22Rv1 (cell line): Measurements from ENCODE around the gene BRD2.

Source experiments
- H3K27ac ChIP-seq: fragments of 450-650 bp; 2 replicates; pipeline ENCODE4 v1.5.1; 2017
- CTCF ChIP-seq: fragments of 450-650 bp; IDR thresholded peaks from 2 replicates; pipeline ENCODE4 v1.5.1; 2017; ENCODE audit warnings: mild to moderate bottlenecking
- ZFX ChIP-seq: fragments of 450-650 bp; IDR thresholded peaks from 2 replicates; pipeline ENCODE4 v1.6.1; 2017; ENCODE audit warnings: antibody characterized with exemption, borderline replicate concordance

The BRD2 gene

GRCh38 chr6:32991972-32992371 is 23.6 kb downstream of the BRD2 start:
- TF ChIP-seq CTCF (no peak), ZFX (no peak)
- H3K27ac ChIP-seq: no peak overlapping the region

GRCh38 chr6:32993363-32993973 is 25.1 kb downstream of the BRD2 start:
- TF ChIP-seq ZFX (no peak), CTCF (no peak)
- H3K27ac ChIP-seq: no peak overlapping the region

- TF ChIP-seq ZFX (no peak), CTCF (no peak)
- H3K27ac ChIP-seq: no peak overlapping the region
These were observed 27.1 kb downstream of the BRD2 start for GRCh38 chr6:32995448-32995847.

- no peak for TF ChIP-seq ZFX
- TF ChIP-seq CTCF: peak; percentile 33
- no peak overlapping the region for H3K27ac ChIP-seq
These were observed 31.7 kb downstream of the BRD2 start for GRCh38 chr6:33000055-33000454.

GRCh38 chr6:33001685-33002084 is 33.3 kb downstream of the BRD2 start:
- no peak overlapping the region for H3K27ac ChIP-seq
- TF ChIP-seq ZFX: no peak
- TF ChIP-seq CTCF: no peak

GRCh38 chr6:33004940-33005339 is 36.5 kb downstream of the BRD2 start:
- TF ChIP-seq ZFX (no peak), CTCF (no peak)
- H3K27ac ChIP-seq: no peak overlapping the region

GRCh38 chr6:33007831-33008400 is 39.5 kb downstream of the BRD2 start:
- H3K27ac ChIP-seq: no peak overlapping the region
- TF ChIP-seq ZFX (no peak), CTCF (no peak)
